Measurements from ENCODE around the gene UBE2S.

The UBE2S gene

GRCh38 chr19:55358943-55359908 is 48.4 kb downstream of the UBE2S start:
- DNase-seq: no peak

GRCh38 chr19:55358493-55358892 is 49.1 kb downstream of the UBE2S start:
- no peak for DNase-seq

- DNase-seq: no peak
Measured at GRCh38 chr19:55355213-55355821, 52.3 kb downstream of the UBE2S start.

GRCh38 chr19:55354698-55355212 is 52.8 kb downstream of the UBE2S start, which contains the start of gene COX6B2:
COX6B2 (minus strand) TSS chr19:55354719; CDS start chr19:55354521, 198 bp downstream.
- DNase-seq: no peak

- DNase-seq: peak; percentile 35
Measured at GRCh38 chr19:55353803-55354697, 53.5 kb downstream of the UBE2S start.

GRCh38 chr19:55353356-55353802 is 54.2 kb downstream of the UBE2S start:
- no peak for DNase-seq

GRCh38 chr19:55352549-55353145 is 54.9 kb downstream of the UBE2S start:
- no peak for DNase-seq

- no peak for DNase-seq
Measured at GRCh38 chr19:55352040-55352439, 55.5 kb downstream of the UBE2S start.

GRCh38 chr19:55350620-55351315 is 56.8 kb downstream of the UBE2S start:
- DNase-seq: no peak
